ENCODE measurements around the gene UBE3D. TPM values are rescaled to one million over a fixed set of nuclear protein-coding genes. Genes with fewer than 3 reads are reported as not detected.

The UBE3D gene
- total and polyA plus RNA-seq, 2 of the 4 experiments (the other 2 are of a cell fraction): 3.2 to 6.3 TPM

GRCh38 chr6:82951935-82952334 lies 113.7 kb downstream of the UBE3D start:
- no peak overlapping the region for H3K9ac ChIP-seq (ENCODE audit: low read depth, low read length)
- BruUV-seq (replicated peaks): no TSS peak
- H3K9me3 ChIP-seq (ENCODE audit: control insufficient read depth, insufficient read depth, low read length): no peaks in the 10 kb centered on the region
- H3K27me3 ChIP-seq (ENCODE audit: control insufficient read depth, insufficient read depth, low read length): no peaks in the 10 kb centered on the region
- H3K18ac ChIP-seq (ENCODE audit: low read depth, low read length): no peak overlapping the region
- WGBS, 2 experiments (ENCODE audit: extremely low coverage in 2 of 2, insufficient read length in 1 of 2): no CpG with 5 or more reads among the region's 1 CpG
- H4K20me1 ChIP-seq (ENCODE audit: insufficient read depth, low read length): no peaks in the 10 kb centered on the region; the same call in 1 of the 2 replicates
- H2BK15ac ChIP-seq (ENCODE audit: low read depth, low read length): no peak overlapping the region
- H3K4me3 ChIP-seq (ENCODE audit: insufficient read depth, low read depth, low read length): no peak overlapping the region
- H3K14ac ChIP-seq (replicated peaks; ENCODE audit: low read depth, low read length): no peak overlapping the region
- no peak overlapping the region for H2BK20ac ChIP-seq (ENCODE audit: low read depth, low read length)
- no peak overlapping the region for H3K4ac ChIP-seq (ENCODE audit: low read depth, low read length)
- no peak overlapping the region for H2AK5ac ChIP-seq (ENCODE audit: low read depth, low read length)
- H2BK5ac ChIP-seq (ENCODE audit: low read depth, low read length, poor library complexity, severe bottlenecking): no peak overlapping the region
- H2AFZ ChIP-seq (replicated peaks; ENCODE audit: low read length, poor library complexity): no peak overlapping the region
- dilution Hi-C loops (cut with HindIII; ENCODE audit: low sequenced_read_pairs, unreplicated experiment) (no loop called here), intact Hi-C loops (cut with micrococcal nuclease) (loop anchor here (2.0 to 10.0 kb wide), 2 partner anchors 45 to 263 kb away; no protein-coding TSS in a partner anchor), in situ Hi-C loops (cut with MboI; ENCODE audit: low sequenced_read_pairs) (no loop called here)
- no peaks in the 10 kb centered on the region for H3K36me3 ChIP-seq (ENCODE audit: control insufficient read depth, insufficient read depth, low read length)
- H3K56ac ChIP-seq (ENCODE audit: extremely low read depth, insufficient read depth, low read length): no peak overlapping the region
- no peak overlapping the region for H4K5ac ChIP-seq (ENCODE audit: low read depth, low read length)
- H2AK9ac ChIP-seq (replicated peaks; ENCODE audit: low read depth, low read length, poor library complexity): no peak overlapping the region
- ChIA-PET POLR2A (ENCODE audit: unreplicated experiment) (no interaction called here), CTCF (no interaction called here)
- TF ChIP-seq ELK1 (IDR thresholded peaks at IDR 0.05; ENCODE audit: borderline replicate concordance, low read depth, low read length): no peak
- no peak for TF ChIP-seq RAD21 (IDR thresholded peaks at IDR 0.05; ENCODE audit: low read length)
- TF ChIP-seq RCOR1 (IDR thresholded peaks at IDR 0.05; ENCODE audit: insufficient replicate concordance, low read length): no peak
- no peak for TF ChIP-seq CHD1 (IDR thresholded peaks at IDR 0.05; ENCODE audit: low read depth, low read length)
- no peak for TF ChIP-seq BHLHE40 (IDR thresholded peaks at IDR 0.05; ENCODE audit: low read depth, low read length)
- TF ChIP-seq CTCF (conservative IDR thresholded peaks at IDR 0.05; ENCODE audit: low read depth, low read length): no peak
- no peak for TF ChIP-seq SMC3 (IDR thresholded peaks at IDR 0.05; ENCODE audit: low read depth, low read length)
- no peak for TF ChIP-seq RFX5 (IDR thresholded peaks at IDR 0.05; ENCODE audit: low read depth, low read length)
- no peak for TF ChIP-seq USF2 (IDR thresholded peaks at IDR 0.05; ENCODE audit: low read depth, low read length)
- no peak for TF ChIP-seq MXI1 (IDR thresholded peaks at IDR 0.05; ENCODE audit: borderline replicate concordance, low read depth, low read length)
- no peak for TF ChIP-seq MAZ (IDR thresholded peaks at IDR 0.05; ENCODE audit: borderline replicate concordance, low read depth, low read length)
- no peak for TF ChIP-seq CEBPB (IDR thresholded peaks at IDR 0.05; ENCODE audit: low read depth, low read length)
- no peak for TF ChIP-seq NFE2L2 (IDR thresholded peaks at IDR 0.05; ENCODE audit: low read depth, low read length)
- no peak for TF ChIP-seq FOS (IDR thresholded peaks at IDR 0.05; ENCODE audit: low read depth, low read length)
- TF ChIP-seq MAFK (IDR thresholded peaks at IDR 0.05; ENCODE audit: low read depth, low read length): no peak
- peaks cover 11% of the 10 kb centered on the region for H3K9me1 ChIP-seq (ENCODE audit: insufficient read depth, low read length)
- peaks cover 18% of the 10 kb centered on the region for H3K4me1 ChIP-seq (ENCODE audit: control insufficient read depth, insufficient read depth, low read length)
- no peak for DNase-seq
- no peaks in the 10 kb centered on the region for H3K79me1 ChIP-seq (ENCODE audit: low read depth in 1 of 2, low read length in 2 of 2)
- H4K8ac ChIP-seq (ENCODE audit: low read depth in 2 of 2, low read length in 2 of 2): no peak overlapping the region
- no peak overlapping the region for H3K4me2 ChIP-seq (ENCODE audit: low read depth, low read length)
- H3K27ac ChIP-seq (ENCODE audit: insufficient read depth, low read length): no peak overlapping the region
- no peak overlapping the region for H3K23ac ChIP-seq (ENCODE audit: low read depth, low read length)
- H2BK120ac ChIP-seq (ENCODE audit: low read depth, low read length): no peak overlapping the region
- H4K91ac ChIP-seq (ENCODE audit: insufficient read depth, low read depth, low read length): peak overlapping the region; percentile 19; the same call in 1 of the 2 replicates
- no peak for ATAC-seq (ENCODE audit: low read depth)

All from IMR-90 (cell line).